ENCODE measurements around the gene WWC1.
"Not testable (repeated sequence)": the region's sequence is repeated elsewhere in the genome, so short reads cannot be mapped to it uniquely, and the experiment has no call there.

The WWC1 gene

GRCh38 chr5:168411871-168412270 is 120.4 kb downstream of the WWC1 start:
- no peak for DNase-seq (ENCODE audit: low read depth in 2 of 2)

- DNase-seq (ENCODE audit: low read depth in 2 of 2), result no peak
Observed at GRCh38 chr5:168413062-168413461, 121.6 kb downstream of the WWC1 start.

GRCh38 chr5:168413596-168413995 is 122.2 kb downstream of the WWC1 start:
- no peak for DNase-seq (ENCODE audit: low read depth in 2 of 2)

DNA sequence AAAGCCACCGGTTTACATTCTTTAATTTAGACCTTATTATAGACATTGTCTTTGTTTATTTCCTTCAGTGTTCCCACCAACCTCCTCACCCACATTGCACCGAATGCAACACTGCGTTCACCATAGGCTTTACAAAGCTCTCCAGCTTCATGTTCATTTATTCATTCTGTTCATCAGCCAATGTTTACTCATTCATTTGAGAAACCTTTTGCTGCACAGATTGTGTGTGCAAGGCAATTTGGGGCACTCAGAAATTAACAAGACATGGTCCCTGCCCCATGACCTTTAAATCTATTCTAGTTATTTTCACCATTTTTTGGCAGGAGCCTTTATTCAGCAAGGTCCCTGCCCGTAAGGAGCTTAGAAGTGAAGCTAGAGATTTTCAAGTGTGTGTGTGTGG is 124.0 kb downstream of the WWC1 start:
- DNase-seq (ENCODE audit: low read depth in 2 of 2), result no peak

DNA sequence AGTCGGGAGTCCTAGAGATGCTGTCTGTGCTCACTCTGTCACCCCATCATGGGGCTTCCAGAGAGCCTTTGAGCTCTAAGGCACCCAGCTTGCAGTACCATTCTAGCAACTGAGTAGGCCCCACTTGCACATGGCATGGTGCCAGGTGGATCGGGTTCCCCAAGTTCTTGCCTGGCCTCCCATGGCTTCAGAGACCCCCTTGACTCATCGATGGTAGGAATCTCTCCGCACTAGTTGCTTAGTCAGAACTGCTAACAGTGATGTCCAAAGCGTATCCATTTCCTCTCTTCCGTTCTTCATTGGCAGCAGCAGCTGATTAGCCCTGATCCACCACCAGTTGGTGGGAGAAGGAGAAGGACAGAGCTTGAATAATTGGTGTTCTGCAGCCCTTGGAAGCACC is 124.5 kb downstream of the WWC1 start:
- DNase-seq (ENCODE audit: low read depth in 2 of 2), result no peak

DNA sequence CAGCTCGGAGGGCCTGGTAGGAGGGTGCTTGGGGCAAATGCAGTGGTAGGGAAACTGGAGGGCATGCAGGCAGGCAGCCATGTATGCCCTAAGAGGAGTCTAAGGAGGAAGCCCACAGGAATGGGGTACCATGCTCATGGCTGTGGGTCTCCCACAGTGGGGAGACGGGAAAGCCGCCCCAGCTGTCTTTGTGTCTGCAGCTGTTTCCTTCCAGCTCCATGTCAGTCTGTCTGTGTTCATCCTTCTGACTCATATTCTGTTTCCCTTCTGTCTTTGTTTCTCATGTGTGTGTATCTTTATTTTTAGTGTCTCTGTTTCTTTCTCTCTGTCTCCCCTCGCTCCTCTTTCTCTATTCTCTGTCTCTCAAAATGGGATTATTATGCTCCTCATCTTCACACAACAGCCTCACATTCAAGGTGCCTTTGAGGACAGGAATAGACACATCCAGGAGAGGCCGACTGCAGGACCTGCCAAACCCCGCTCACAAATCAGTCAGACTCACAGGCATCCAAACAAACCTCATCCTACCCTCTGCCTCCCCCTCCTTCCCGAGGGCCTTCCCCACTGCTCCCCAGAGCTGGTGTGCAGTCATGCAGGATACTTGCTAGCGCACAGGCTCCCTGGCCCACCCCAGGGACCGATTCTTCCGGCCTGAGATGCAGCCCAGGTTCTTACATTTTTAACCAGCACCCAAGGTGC is 126.4 kb downstream of the WWC1 start:
- DNase-seq (ENCODE audit: low read depth in 2 of 2), result no peak

DNA sequence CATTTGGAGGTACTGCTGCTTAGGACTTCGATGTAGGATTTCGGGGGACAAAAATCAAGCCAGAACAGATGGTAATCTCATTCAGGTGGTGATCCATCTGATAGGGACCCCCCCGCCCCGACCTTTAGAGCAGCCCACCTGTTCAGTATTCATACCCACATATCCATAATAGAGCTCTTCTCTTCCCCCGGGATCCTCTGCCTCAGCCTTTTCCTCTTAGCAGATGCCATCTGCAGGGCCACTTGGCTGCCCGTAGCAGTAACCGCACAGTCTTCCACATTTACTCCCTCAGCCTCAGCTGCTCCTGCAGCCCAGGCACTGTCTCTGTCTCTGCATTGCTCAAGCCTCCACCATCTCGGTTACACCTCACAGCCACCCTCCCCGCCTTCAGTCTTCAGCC is 129.0 kb downstream of the WWC1 start:
- DNase-seq (ENCODE audit: low read depth in 2 of 2), result no peak

DNA sequence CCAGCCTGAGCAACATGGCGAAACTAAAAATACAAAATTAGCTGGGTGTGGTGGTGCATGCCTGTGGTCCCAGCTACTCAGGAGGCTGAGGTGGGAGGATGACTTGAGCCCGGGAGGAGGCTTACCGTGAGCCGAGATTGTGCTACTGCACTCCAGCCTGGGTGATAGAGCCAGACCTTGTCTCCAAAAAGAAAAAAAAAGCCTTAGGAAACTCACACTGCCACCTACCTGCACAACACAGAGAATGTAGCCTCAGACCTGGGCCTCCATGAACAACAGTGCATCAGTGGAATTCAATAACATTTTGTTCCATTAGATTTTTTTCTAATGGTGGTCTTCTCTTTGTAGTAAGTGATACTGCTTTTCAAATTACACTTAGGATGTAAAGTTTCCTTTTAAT is 131.0 kb downstream of the WWC1 start:
- no peak for DNase-seq (ENCODE audit: low read depth in 2 of 2)

DNA sequence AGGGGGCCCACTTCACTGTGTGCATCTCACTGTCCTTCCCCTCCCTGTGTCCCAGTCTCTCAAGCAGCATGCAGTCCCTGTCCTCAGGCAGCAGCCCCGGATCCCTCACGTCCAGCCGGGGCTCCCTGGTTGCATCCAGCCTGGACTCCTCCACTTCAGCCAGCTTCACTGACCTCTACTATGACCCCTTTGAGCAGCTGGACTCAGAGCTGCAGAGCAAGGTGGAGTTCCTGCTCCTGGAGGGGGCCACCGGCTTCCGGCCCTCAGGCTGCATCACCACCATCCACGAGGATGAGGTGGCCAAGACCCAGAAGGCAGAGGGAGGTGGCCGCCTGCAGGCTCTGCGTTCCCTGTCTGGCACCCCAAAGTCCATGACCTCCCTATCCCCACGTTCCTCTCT is 132.0 kb downstream of the WWC1 start:
- DNase-seq (ENCODE audit: low read depth in 2 of 2), result no peak

GRCh38 chr5:168423971-168424370 is 132.5 kb downstream of the WWC1 start:
- no peak for DNase-seq (ENCODE audit: low read depth in 2 of 2)

GRCh38 chr5:168424594-168425323 is 133.3 kb downstream of the WWC1 start:
- DNase-seq (ENCODE audit: low read depth in 2 of 2), result no peak

GRCh38 chr5:168426007-168426863 is 134.8 kb downstream of the WWC1 start:
- no peak for DNase-seq (ENCODE audit: low read depth in 2 of 2)

DNA sequence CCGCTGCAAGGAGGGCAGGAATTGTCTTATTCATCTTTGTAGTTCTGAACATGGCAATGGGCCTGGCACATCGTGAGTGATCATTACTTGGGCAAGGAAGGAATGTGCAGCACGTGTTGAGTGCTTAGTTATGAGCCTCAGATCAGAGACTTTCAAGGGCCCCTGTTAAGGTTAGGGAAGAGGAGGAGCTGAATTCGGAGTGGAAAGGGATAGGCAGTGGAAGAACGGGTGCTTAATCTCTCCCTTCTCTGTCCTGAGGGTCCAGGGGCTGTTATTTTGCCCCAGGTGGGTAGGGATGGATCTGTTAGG is 135.4 kb downstream of the WWC1 start:
- no peak for DNase-seq (ENCODE audit: low read depth in 2 of 2)

DNA sequence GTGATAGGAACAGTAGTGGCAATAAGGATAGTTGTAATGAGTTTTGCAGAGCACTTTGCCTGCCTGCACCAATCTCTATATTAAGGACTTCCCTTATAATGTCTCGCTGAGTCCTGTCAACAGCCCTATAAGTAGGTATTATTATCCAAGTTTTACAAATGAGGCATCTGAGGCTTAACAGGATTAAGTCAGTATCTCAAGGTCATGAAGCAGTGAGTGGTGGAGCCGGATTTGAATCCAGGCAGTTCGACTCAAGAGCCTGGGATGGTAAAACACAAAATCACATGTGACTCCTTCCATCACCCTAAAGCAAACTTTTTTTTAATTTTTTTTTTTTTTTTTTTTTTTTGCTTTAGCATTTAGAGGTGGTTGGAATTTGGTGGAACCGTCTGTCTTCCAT is 135.8 kb downstream of the WWC1 start:
- DNase-seq (ENCODE audit: low read depth in 2 of 2), result no peak

GRCh38 chr5:168428552-168428951 is 137.1 kb downstream of the WWC1 start:
- DNase-seq (ENCODE audit: low read depth in 2 of 2), result no peak

DNA sequence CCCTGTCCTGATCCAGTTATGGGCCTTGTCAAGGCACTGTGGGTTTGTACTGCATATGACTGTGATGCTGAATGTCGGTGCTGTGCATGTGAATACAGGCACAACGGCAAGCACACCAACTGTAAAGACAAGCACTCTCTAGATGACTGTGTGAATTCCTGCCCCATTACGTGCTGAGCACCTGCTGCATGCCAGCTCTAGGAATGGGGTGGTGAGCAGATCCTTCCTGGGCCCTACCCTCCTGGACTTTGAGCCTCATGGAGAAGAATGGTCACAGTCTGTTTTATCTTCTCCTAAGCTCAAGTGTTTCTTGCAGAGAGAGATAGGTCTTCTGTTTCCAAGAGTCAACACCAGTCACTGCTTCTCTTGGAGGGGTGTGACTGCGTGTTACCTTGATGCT is 138.9 kb downstream of the WWC1 start:
- no peak for DNase-seq (ENCODE audit: low read depth in 2 of 2)

DNA sequence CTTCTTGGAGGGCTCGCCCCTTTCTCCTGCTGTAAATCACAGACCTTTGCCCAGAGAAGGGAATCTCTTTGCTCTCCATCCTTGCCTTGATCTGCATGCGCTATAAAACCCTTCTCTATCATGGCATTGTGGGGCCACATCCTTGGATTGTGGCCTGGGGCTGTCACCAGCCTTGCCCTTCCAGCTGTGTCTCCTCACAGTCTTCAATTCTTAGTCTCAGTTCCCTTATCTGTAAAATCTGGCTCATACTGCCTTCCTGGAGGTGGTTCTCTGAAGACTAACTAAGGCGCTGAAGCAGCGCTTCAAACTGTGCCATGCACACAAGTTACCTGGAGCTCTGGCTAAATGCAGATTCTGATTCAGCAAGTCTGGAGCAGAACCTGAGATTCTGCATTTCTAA is 141.5 kb downstream of the WWC1 start:
- DNase-seq (ENCODE audit: low read depth in 2 of 2), result no peak

DNA sequence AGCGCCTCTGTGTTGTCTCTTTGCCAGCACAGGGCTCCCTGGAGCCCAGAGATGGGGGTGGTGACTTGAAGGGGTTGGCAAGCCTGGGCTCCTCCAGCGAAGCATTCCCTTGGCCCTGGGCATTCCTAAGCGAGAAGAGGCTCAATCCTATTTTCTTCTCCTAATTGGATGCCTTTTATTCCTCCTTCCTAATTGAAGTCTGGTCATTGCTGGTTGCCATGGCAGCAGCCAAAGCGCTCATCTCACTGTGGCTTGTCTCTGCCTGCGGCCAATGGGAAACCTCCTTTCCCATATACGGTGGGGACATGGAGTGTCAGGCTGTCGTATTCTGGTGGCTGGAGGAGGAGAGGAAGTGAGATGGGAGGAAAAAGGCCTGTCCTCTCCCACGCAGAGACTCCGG is 142.6 kb downstream of the WWC1 start:
- no peak for DNase-seq (ENCODE audit: low read depth in 2 of 2)

- no peak for DNase-seq (ENCODE audit: low read depth in 2 of 2)
Observed at GRCh38 chr5:168434746-168435321, 143.4 kb downstream of the WWC1 start.

DNA sequence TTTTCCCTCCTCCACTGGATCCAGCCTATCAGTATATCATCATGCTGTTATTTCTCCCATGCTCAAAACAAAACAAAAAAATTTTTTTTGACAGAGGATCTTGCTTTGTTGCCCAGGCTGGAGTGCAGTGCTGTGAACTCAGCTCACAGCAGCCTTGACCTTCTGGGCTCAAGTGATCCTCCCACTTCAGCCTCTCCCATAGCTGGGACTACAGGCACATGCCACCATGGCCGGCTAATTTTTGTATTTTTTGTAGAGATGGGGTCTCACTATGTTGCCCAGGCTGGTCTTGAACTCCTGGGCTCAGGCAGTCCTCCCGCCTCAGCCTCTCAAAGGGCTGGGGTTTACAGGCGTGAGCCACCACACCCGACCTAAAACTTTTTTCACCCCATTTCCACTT is 143.9 kb downstream of the WWC1 start:
- not testable (repeated sequence) for DNase-seq (ENCODE audit: low read depth in 2 of 2)

GRCh38 chr5:168438349-168438748 is 146.9 kb downstream of the WWC1 start:
- DNase-seq (ENCODE audit: low read depth in 2 of 2), result no peak

DNA sequence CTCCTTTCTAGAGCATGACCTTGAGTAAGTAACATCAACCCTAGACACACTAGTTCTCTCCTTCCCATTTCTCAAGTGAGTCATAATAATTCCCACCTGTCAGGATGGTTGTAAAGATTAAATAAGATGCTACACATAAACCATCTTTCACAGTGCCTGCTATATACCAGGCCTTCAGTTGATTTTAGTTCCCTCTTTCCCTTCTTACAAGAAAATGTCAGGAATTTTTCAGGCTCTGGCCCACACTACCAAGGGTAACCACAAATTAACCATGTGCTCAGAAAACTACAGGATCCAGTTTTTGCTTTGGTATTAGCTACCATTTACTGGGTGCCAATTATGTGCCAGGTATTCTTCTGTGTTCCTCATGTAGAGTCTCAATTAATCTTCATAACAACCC is 152.1 kb downstream of the WWC1 start:
- no peak for DNase-seq (ENCODE audit: low read depth in 2 of 2)
